K562 (cell line): ENCODE data around the gene XRRA1.

Source experiments
- EP300 ChIP-seq: IDR thresholded peaks from 2 replicates; pipeline ENCODE4 v1.6.1; 2012; ENCODE audit warnings: low read length, improper control_type of control experiment
- MAZ ChIP-seq, 2 experiments: fragments of 450-650 bp in 1 of 2; sonication (generic) in 1 of 2; formaldehyde crosslinking; IDR thresholded peaks in 1 of 2; conservative IDR thresholded peaks in 1 of 2; 2 replicates each; pipeline versions ENCODE4 v1.4.0 to v1.5.0; 2020; ENCODE audit warnings: mild to moderate bottlenecking in 1 of 2, missing genetic modification reagents in 1 of 2
- POLR2A ChIP-seq: fragments of 450-650 bp; conservative IDR thresholded peaks from 2 replicates; pipeline ENCODE4 v1.6.1; 2016
- POLR2AphosphoS5 ChIP-seq: IDR thresholded peaks from 2 replicates; pipeline ENCODE4 v1.6.1; 2011; ENCODE audit warnings: mild to moderate bottlenecking, low read depth, low read length, moderate library complexity; ENCODE audit not compliant: control insufficient read depth, insufficient read depth
- RFX1 ChIP-seq: fragments of 450-650 bp; IDR thresholded peaks from 2 replicates; pipeline ENCODE4 v1.6.1; 2016; ENCODE audit warnings: mild to moderate bottlenecking, moderate library complexity
- TF ChIP-seq, protein P1 (sequence below): fragments of 450-650 bp; formaldehyde crosslinking; IDR thresholded peaks from 2 replicates; pipeline ENCODE4 v1.4.0; 2020; ENCODE audit warnings: mild to moderate bottlenecking, moderate library complexity
- TF ChIP-seq, protein P2 (sequence below): fragments of 450-650 bp; IDR thresholded peaks from 2 replicates; pipeline ENCODE4 v1.6.1; 2016

DNA sequence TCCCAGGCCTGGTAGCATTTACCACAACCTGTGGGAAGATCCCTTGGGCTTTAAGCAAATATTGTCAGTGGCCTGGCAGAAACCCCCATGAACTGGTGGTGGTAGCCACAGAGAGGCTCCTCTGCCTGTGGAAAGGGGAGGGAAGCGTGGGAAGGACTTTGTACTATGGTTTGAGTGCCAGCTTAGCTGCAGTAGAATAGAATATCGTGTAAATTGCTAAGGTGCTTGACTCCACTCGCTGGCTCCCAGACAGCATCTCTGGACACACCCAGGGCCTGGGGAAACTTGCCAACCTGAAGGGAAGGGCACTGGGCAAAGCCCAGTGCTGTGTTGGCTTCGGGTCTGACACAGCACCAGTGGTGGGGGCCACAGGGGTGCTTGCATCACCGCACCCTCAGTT is 52.6 kb downstream of the XRRA1 start:
- no peak for TF ChIP-seq POLR2AphosphoS5
- TF ChIP-seq, protein P1, sequence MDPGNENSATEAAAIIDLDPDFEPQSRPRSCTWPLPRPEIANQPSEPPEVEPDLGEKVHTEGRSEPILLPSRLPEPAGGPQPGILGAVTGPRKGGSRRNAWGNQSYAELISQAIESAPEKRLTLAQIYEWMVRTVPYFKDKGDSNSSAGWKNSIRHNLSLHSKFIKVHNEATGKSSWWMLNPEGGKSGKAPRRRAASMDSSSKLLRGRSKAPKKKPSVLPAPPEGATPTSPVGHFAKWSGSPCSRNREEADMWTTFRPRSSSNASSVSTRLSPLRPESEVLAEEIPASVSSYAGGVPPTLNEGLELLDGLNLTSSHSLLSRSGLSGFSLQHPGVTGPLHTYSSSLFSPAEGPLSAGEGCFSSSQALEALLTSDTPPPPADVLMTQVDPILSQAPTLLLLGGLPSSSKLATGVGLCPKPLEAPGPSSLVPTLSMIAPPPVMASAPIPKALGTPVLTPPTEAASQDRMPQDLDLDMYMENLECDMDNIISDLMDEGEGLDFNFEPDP: no peak
- no peak for TF ChIP-seq MAZ (CRISPR knock-in tag; conservative IDR thresholded peaks at IDR 0.05 in 1 of 2, IDR thresholded peaks at IDR 0.05 in 1 of 2)
- no peak for TF ChIP-seq POLR2A
- TF ChIP-seq, protein P2, sequence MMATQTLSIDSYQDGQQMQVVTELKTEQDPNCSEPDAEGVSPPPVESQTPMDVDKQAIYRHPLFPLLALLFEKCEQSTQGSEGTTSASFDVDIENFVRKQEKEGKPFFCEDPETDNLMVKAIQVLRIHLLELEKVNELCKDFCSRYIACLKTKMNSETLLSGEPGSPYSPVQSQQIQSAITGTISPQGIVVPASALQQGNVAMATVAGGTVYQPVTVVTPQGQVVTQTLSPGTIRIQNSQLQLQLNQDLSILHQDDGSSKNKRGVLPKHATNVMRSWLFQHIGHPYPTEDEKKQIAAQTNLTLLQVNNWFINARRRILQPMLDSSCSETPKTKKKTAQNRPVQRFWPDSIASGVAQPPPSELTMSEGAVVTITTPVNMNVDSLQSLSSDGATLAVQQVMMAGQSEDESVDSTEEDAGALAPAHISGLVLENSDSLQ: no peak
- TF ChIP-seq EP300: no peak
- TF ChIP-seq RFX1: no peak
